Suppressor macrophage (primary cell): ENCODE measurements around the gene LGR6.
A peak's percentile ranks its signal among the peaks of the same experiment; 100 is the strongest.
"Not testable (repeated sequence)": the region's sequence is repeated elsewhere in the genome, so short reads cannot be mapped to it uniquely, and the experiment has no call there.

Experiments used
- DNase-seq, 4 experiments: peaks; one replicate each; pipeline ENCODE4 v3.0.0-alpha.2; 2020 to 2022

Gene LGR6

DNA sequence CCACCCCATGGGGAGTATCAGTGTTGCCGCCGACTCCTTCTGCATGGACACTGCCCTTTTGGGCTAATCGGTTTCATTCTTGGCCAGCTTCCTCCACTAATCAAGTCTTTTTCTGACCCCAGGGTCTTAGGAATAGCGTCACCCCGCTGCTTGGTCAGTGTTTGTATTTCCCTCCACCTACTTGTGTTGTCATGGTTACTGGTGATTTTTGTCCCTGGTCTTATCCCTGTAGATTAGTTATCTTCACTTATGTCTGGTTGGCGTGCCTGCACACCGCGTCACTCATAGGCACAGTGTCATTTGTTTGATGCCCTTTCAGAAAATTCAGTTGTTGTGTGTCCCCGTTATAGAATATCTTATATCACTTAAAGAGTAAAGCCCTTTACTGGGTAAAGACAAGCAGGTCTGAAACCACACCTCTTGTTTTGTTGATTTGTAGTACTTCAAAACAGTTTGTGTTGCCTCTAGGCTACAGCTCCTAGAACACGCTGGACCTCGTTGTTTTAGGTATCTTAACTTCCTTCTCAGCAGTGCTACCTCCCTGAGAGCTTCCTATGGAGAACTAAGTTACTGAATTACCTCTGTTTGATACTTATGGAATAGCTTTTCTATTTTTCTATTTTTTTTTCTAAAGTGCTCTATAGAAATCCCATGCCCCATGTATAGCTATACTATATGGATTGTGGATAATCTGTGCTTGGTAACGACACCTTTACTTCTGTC lies 155.8 kb downstream of the LGR6 start:
- peak; percentile 43 to 72 (median 48) for DNase-seq

DNA sequence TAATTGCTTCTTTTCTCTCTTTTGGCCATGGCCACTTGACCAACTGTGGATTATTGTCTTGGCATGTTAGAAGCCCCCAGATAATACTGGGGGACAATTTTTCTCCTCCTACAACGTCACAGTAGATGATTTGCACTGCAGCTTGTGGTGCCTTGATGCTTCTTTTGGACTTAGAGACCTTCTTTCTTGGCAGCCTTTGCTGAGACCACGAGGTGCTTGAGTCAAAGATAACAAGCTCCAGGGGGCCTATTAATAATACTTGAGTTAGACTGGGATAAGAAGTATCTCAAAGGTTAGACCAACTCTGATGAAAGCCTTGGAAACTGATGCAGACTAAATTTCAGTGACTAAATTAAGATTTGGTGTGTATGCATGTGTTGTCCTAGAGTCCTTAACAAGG lies 158.1 kb downstream of the LGR6 start:
- no peak for DNase-seq

DNA sequence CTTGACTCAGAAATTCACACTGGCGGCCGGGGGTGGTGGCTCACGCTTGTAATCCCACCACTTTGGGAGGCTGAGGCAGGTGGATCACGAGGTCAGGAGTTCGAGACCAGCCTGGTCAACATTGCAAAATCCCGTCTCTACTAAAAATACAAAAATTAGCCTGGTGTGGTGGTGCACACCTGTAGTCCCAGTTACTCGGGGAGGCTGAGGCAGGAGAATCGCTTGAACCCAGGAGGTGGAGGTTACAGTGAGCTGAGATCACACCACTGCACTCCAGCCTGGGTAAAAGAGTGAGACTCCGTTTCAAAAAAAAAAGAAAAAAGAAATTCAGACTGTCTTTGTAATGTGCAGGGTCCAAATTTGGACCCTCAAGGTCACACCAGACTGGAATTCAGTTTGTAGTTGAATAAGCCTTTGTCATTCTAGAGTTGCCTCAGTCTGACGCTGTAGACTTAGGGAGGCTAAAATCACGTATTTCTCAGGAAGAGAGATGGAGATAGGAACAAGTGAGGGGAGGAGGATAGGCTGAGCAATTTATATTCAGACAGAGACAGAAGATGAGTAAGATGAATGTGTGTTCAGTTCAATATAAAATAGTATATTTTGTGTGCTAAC lies 159.1 kb downstream of the LGR6 start:
- DNase-seq = not testable (repeated sequence)

DNA sequence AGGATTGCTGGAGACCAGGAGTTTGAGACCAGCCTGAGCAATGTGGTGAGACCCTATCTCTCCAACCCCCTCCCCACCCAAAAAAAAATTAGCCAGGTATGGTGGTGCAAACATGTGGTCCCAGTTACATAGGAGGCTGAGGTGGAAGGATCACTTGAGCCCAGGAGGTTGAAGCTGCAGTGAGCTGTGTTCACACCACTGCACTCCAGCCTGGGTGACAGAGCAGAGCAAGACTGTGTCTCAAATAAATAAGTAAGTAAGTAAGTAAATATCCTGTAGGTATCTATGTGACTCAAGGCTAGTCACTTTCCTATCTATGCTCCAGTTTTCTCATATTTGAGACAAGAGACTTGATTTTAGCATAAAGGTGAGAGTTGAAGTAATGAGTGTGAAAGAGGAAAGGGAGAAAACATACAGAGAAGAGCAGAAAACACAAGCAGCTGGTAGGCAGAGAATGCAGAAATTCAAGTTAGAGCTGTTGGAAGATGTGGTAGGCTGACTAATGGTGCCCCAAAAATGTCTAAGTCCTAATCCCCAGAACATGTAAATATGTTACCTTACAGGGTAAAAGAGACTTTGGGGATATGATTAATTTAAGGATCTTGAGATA lies 162.4 kb downstream of the LGR6 start:
- DNase-seq = no peak

DNA sequence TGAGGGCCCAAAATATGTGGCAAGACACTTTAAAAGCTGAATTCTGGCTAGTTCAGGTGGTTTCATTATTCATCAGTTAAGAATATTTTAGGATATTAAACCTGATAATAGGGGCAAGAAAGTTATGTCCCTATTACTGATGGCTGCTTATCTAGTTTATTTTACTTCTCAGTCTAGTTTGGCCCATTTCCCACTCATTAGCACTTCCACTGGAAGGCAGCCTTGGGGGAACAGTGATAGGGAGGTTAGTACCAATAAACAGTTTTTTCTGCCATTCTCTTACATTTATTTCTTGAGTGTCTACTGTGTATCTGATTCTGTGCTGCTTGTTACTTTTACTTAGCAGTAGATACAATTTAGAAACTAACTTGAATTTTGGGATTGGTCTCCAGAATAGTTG lies 163.9 kb downstream of the LGR6 start:
- DNase-seq = no peak

DNA sequence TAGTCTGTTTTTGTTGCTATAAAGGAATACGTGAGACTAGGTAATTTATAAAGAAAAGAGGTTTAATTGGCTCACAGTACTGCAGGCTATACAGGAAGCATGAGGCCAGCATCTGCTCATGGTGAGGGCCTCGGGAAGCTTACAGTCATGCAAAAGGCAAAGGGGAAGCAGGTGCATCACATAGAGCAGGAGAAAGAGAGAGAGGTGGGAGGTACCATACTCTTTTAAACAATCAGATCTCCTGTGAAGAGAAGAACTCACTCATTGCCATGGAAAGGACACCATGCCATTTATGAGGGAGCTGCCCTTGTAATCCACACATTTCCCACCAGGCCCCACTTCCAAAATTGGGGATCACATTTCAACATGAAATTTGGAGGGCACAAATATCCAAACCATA lies 167.6 kb downstream of the LGR6 start:
- no peak for DNase-seq

DNA sequence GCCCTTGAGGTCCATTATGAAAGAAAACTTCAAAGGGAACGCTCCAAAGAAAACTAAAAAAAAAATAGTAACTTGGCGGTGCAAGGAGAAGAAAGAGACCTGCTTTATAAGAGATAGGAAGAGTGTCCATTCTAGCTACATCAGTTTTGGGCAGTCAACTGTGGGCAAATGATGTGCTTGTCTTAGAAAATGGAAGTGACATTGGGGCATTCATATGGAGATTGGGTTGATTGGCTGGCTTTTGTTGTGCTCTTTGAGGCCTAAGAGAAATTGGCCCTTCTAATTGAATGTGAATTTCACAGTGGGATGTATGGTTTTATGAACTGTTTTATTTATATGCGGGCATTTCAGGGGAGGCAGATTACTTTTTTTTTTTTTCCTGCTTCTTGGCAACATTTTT lies 168.1 kb downstream of the LGR6 start:
- no peak for DNase-seq

DNA sequence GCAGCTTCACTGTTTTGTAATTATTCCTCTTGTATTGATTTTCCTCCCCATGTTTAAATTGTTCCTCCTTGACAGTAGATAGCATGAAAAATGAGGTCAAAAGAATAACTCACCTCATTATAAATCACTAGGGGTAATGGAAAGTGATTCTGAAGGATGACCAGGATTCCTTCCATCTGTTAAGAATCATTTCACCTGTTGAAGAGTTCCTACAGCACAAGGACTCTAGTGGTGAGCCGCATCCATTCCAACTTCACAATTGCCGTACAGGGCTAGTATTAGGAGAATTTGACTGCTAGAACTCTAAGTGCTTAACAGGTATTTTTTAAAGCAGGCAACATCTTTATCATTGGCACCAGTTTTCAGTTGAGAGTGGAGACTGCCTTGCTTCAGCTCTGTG lies 168.6 kb downstream of the LGR6 start:
- no peak for DNase-seq

DNA sequence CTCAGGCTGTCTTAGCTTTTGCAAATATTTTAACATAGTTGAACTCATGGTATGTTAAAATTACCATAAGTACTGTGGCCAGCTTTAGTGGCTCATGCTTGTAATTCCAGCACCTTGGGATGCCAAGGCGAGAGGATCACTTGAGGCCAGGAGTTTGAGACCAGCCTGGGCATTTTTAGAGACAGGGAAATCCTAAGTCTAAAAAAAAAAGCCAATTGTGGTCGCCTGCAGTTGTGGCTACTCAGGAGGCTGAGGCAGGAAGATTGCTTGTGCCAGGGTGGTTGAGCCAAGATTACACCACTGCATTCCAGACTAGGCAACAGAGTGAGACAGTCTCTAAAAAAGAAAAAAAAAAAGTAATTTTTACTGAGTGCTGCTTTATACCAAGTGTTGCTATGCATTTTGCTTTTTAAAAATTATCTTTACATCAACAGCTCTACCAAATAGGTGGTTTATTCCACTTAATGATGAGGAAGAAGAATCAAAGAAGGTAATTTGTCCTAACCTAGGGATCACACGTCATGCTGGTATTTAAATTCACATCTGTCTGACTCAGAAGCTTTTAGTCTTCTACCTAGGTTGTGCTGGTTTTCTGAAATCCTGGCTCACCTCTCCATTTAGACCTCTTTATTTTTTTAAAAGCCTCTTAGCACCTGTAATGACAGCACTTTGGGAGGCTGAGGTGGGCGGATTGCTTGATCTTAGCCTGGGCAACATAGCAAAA lies 171.7 kb downstream of the LGR6 start:
- no peak for DNase-seq

DNA sequence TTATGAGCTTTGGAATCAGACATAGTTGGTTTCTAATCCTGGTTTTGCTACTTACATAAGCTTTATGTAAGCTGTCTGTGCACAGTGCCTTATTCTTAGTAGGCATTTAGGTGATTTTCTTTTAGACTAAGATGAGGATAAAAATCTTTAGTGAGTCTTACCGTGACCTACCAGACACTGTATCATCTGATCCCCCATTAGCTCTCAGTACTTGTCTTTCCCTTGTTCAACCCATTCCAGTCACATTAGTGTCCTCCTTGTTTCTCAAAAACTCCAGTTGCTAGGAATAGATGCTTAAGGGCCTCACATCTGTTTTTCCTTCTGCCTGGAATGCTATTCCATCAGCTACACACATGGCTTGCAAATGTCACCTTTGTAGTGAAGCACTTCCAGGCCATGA lies 173.7 kb downstream of the LGR6 start:
- no peak for DNase-seq
